ENCODE results near the gene KCNQ1. TPM values are rescaled to one million over a fixed set of nuclear protein-coding genes. Genes with fewer than 3 reads are reported as not detected.

Gene KCNQ1
- total and polyA plus RNA-seq, 2 of the 13 experiments (the other 11 are each of a cell fraction or from before 2014, with no cell fraction given): 0.02 to 0.08 TPM

DNA sequence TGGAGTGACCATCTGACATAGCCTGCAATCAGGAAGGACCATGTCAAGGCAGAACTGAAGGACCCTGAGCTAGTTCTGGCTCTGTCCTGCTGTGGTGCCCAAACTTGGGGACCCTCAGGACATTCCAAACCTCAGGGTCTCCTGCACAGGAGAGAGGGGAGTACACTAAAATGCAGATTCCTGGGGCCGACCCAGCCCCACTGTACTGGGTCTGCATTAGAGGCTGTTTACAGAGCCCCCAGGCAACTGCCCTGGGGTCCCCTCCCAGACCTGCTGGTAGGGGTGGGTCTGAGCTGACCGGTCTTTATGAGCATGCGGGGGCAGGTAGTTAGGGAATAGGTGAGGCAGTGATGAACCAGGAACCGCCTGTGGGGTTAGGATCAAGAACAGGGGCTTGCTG is 7.3 kb upstream of the KCNQ1 start (continued):
- TF ChIP-seq ELF4 (CRISPR knock-in tag; IDR thresholded peaks at IDR 0.05; ENCODE audit: borderline replicate concordance): no peak
- TF ChIP-seq, protein P1, sequence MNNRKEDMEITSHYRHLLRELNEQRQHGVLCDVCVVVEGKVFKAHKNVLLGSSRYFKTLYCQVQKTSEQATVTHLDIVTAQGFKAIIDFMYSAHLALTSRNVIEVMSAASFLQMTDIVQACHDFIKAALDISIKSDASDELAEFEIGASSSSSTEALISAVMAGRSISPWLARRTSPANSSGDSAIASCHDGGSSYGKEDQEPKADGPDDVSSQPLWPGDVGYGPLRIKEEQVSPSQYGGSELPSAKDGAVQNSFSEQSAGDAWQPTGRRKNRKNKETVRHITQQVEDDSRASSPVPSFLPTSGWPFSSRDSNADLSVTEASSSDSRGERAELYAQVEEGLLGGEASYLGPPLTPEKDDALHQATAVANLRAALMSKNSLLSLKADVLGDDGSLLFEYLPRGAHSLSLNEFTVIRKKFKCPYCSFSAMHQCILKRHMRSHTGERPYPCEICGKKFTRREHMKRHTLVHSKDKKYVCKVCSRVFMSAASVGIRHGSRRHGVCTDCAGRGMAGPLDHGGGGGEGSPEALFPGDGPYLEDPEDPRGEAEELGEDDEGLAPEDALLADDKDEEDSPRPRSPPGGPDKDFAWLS (CRISPR knock-in tag; IDR thresholded peaks at IDR 0.05; ENCODE audit: borderline replicate concordance): no peak
- TF ChIP-seq ZSCAN22 (CRISPR knock-in tag; IDR thresholded peaks at IDR 0.05): no peak
- TF ChIP-seq SRSF1 (optimal IDR thresholded peaks at IDR 0.05; ENCODE audit: low read depth, low read length): no peak

DNA sequence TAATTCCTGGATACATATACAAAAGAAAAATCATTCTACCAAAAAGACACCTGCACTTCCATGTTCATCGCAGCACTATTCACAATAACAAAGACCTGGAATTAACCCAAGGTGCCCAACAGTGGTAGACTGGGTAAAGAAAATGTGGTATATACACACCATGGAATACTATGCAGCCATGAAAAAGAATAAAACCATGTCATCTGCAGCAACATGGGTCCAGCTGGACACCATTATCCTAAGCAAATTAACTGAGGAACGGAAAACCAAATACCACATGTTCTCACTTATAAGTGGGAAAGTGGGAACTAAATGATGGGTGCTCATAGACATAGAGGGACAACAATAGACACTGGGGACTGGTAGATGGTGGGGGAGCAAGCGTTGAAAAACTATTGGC is 5.0 kb upstream of the KCNQ1 start:
- H2AFZ ChIP-seq (ENCODE audit: low read length): no peak overlapping the region
- H3K27me3 ChIP-seq (ENCODE audit: control insufficient read depth in 1 of 2, insufficient read depth in 2 of 2, low read length in 2 of 2): peaks cover 4 to 53% of the 10 kb centered on the region in 2 experiments; a peak in 4 of 5 replicates
- ATAC-seq: no peak
- H3K4me1 ChIP-seq (ENCODE audit: insufficient read depth, low read length): no peaks in the 10 kb centered on the region
- H3K9ac ChIP-seq (ENCODE audit: insufficient read depth, low read depth, low read length): no peak overlapping the region
- no TSS peak for BruUV-seq (replicated peaks)
- no peaks in the 10 kb centered on the region for H3K36me3 ChIP-seq (replicated peaks in 1 of 2; ENCODE audit: control insufficient read depth in 1 of 2, insufficient read depth in 2 of 2, low read length in 2 of 2)
- in situ Hi-C loops (cut with HindIII; ENCODE audit: extremely low pct_ligation_motif_present, low pct_unique_long_range_greater_than_20kb): no loop called here
- no peak for DNase-seq (ENCODE audit: low spot score)
- intact Hi-C loops (cut with micrococcal nuclease; ENCODE audit: unreplicated experiment): no loop called here
- ChIA-PET POLR2A (no interaction called here), CTCF (ENCODE audit: low intra/inter-chr PET ratio, low total read pairs) (no interaction called here)
- FAIRE-seq: no peak
- H3K27ac ChIP-seq (ENCODE audit: extremely low read length, insufficient read depth, low read length): no peak overlapping the region
- H3K79me2 ChIP-seq (ENCODE audit: insufficient read depth, low read length): no peaks in the 10 kb centered on the region
- H3K9me3 ChIP-seq (ENCODE audit: low read length): no peaks in the 10 kb centered on the region
- no peak overlapping the region for H3K4me2 ChIP-seq (ENCODE audit: low read depth, low read length)
- no peak for TF ChIP-seq IRX3 (CRISPR knock-in tag; IDR thresholded peaks at IDR 0.05; ENCODE audit: borderline replicate concordance, low read depth)
- TF ChIP-seq, protein P2, sequence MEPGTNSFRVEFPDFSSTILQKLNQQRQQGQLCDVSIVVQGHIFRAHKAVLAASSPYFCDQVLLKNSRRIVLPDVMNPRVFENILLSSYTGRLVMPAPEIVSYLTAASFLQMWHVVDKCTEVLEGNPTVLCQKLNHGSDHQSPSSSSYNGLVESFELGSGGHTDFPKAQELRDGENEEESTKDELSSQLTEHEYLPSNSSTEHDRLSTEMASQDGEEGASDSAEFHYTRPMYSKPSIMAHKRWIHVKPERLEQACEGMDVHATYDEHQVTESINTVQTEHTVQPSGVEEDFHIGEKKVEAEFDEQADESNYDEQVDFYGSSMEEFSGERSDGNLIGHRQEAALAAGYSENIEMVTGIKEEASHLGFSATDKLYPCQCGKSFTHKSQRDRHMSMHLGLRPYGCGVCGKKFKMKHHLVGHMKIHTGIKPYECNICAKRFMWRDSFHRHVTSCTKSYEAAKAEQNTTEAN (CRISPR knock-in tag; conservative IDR thresholded peaks at IDR 0.05): no peak
- no peak overlapping the region for H3K4me3 ChIP-seq (replicated peaks in 1 of 3; ENCODE audit: insufficient read depth in 1 of 3, low read depth in 2 of 3, low read length in 3 of 3)
- WGBS (ENCODE audit: low lambda C conversion rate): 7% methylated on average over 3 of the region's 3 CpGs
- H4K20me1 ChIP-seq (ENCODE audit: insufficient read depth, low read length): no peaks in the 10 kb centered on the region; the same call in 1 of the 2 replicates

Data from HepG2 (cell line).